Stimulated activated CD4-positive, alpha-beta T cell treated with anti-CD3 and anti-CD28 coated beads, Interleukin-12 subunit alpha, Interleukin-12 subunit beta, amount 100 ng/mL, for 24 hours (primary cell): ENCODE results near the gene SPSB1.
A peak's percentile ranks its signal among the peaks of the same experiment; 100 is the strongest.

Experiments
- DNase-seq, 2 experiments: peaks; one replicate each; pipeline ENCODE4 v3.0.0-alpha.2; 2020; ENCODE audit warnings: low read depth in 2 of 2

Gene SPSB1

GRCh38 chr1:9388335-9389180 lies 95.9 kb downstream of the SPSB1 start:
- no peak for DNase-seq

GRCh38 chr1:9389968-9390367 lies 97.3 kb downstream of the SPSB1 start:
- no peak for DNase-seq

GRCh38 chr1:9391620-9392019 lies 98.9 kb downstream of the SPSB1 start:
- no peak for DNase-seq

GRCh38 chr1:9394010-9394409 lies 101.3 kb downstream of the SPSB1 start:
- DNase-seq, result no peak

- DNase-seq, result no peak
Observed at GRCh38 chr1:9395018-9395417, 102.3 kb downstream of the SPSB1 start.

GRCh38 chr1:9397047-9397446 lies 104.4 kb downstream of the SPSB1 start:
- DNase-seq, result no peak

GRCh38 chr1:9397997-9398526 lies 105.4 kb downstream of the SPSB1 start:
- DNase-seq, result no peak

GRCh38 chr1:9399510-9400424 lies 107.1 kb downstream of the SPSB1 start:
- DNase-seq, result no peak

- no peak for DNase-seq
Observed at GRCh38 chr1:9400425-9401079, 107.9 kb downstream of the SPSB1 start.

- DNase-seq, result no peak
Observed at GRCh38 chr1:9401080-9401453, 108.4 kb downstream of the SPSB1 start.

- no peak for DNase-seq
Observed at GRCh38 chr1:9402256-9402616, 109.5 kb downstream of the SPSB1 start.

- no peak for DNase-seq
Observed at GRCh38 chr1:9402717-9403225, 110.1 kb downstream of the SPSB1 start.

GRCh38 chr1:9404117-9404914 lies 111.6 kb downstream of the SPSB1 start:
- DNase-seq, result no peak

- DNase-seq, result no peak
Observed at GRCh38 chr1:9406111-9406510, 113.4 kb downstream of the SPSB1 start.

GRCh38 chr1:9410737-9411297 lies 118.1 kb downstream of the SPSB1 start:
- DNase-seq, result no peak

- peak; percentile 42 to 65 for DNase-seq
Observed at GRCh38 chr1:9413071-9413876, 120.6 kb downstream of the SPSB1 start.

GRCh38 chr1:9413877-9414213 lies 121.2 kb downstream of the SPSB1 start:
- DNase-seq, result no peak

- DNase-seq, result no peak
Observed at GRCh38 chr1:9416506-9416905, 123.8 kb downstream of the SPSB1 start.

GRCh38 chr1:9416918-9417500 lies 124.3 kb downstream of the SPSB1 start:
- DNase-seq, result no peak

GRCh38 chr1:9417695-9418094 lies 125.0 kb downstream of the SPSB1 start:
- no peak for DNase-seq
